HG03135 (cell line): ENCODE measurements around the gene UBC.
"Not testable (repeated sequence)": the region's sequence is repeated elsewhere in the genome, so short reads cannot be mapped to it uniquely, and the experiment has no call there.

Experiments used
- ATAC-seq: cut with Tn5 transposase; IDR thresholded peaks from one replicate; pipeline ENCODE4 v1.9.1; 2021; ENCODE audit warnings: mild to moderate bottlenecking, moderate library complexity; ENCODE audit not compliant: unreplicated experiment

Gene UBC

DNA sequence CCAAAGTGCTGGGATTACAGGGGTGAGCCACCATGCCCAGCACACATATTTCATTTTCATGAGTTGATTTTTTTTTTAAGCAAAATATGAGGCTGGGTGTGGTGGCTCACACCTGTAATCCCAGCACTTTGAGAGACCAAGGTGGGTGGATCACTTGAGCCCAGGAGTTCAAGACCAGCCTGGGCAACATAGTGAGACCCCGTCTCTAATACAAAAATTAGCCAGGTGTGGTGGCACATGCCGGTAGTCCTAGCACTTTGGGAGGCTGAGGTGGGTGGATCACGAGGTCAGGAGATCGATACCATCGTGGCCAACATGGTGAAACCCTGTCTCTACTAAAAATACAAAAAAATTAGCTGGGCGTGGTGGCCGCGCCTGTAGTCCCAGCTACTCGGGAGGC is 17.1 kb upstream of the UBC start:
- ATAC-seq = not testable (repeated sequence)

DNA sequence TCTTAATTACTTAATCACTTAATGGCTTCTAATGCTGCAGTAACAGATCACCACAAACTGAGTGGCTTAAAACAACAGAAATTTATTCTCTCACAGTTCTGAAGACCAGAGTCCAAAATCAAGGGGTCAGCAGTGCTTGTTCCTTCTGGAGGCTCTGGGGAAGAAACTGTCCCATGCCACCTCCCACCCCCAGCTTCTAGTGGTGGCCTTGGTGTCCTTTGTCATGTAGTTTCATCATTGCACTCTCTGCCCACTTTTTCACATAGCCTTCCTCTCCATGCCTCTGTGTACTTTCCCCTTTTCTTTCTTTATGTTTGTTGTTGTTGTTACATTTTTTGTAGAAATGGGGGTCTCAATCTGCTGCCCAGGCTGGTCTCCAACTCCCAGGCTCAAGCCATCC is 16.1 kb upstream of the UBC start:
- ATAC-seq = no peak

DNA sequence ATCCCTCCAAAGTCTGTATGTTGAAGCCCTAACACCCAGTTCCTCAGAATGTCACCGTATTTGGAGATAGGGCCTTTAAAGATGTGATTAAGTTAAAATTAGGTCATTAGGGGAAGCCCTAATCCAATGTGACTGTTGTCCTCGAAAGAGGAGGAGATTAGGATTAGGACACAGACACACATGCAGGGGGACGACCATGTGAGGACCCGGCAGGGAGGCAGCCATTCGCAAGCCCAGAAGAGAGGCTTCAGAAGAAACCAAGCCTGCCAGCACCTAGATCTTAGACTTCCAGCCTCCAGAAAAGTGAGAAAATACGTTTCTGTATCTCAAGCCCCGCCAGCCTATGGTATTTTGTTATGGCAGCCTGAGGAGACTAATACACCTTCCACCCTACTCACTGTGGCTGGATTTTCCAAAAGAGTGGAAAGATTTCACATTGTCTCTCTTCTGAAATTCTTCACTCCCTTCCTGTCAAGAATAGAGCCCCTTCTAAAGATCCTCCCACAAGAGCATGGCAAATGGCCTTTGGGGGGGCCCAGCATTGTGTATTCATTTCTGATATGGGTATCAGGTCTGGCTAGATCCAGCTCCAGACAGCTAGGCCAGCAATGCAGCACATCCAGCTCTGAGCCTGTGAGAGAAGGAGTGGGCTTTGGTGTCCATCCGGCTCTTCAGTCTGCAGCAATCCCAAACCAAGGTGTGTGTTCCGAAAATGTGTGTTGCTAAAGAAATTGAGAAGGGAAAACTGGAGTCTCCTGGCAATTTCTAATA is 15.4 kb upstream of the UBC start:
- ATAC-seq = no peak

DNA sequence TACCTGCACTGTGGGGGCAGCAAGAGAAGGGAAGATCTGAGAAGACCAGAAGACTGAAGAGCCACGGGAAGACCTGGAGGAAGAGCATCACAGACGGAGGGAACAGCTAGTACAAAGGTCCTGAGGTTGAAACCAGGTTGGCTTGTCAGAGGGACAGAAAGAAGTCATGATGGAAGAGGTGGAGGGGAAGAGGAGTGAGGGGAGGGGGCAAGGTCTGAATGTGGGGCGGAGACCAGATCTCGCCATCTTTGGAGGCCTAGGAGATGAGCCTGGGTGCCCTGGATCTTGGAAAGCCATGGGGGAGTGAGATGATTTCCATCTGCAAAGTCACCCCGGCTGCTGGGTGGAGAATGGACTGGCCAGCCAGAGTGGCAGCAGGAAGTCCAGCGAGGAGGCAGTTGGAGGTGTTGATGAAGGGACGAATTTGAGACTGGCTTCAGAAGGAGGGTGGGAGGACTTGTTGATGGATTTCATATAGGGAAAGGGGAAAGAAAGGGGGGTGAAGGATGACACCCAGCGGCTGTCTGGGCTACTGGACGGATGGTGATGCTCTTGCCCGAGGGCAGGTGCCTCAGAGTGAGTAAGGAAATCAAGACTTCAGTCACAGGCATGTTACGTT is 14.6 kb upstream of the UBC start:
- ATAC-seq = no peak

DNA sequence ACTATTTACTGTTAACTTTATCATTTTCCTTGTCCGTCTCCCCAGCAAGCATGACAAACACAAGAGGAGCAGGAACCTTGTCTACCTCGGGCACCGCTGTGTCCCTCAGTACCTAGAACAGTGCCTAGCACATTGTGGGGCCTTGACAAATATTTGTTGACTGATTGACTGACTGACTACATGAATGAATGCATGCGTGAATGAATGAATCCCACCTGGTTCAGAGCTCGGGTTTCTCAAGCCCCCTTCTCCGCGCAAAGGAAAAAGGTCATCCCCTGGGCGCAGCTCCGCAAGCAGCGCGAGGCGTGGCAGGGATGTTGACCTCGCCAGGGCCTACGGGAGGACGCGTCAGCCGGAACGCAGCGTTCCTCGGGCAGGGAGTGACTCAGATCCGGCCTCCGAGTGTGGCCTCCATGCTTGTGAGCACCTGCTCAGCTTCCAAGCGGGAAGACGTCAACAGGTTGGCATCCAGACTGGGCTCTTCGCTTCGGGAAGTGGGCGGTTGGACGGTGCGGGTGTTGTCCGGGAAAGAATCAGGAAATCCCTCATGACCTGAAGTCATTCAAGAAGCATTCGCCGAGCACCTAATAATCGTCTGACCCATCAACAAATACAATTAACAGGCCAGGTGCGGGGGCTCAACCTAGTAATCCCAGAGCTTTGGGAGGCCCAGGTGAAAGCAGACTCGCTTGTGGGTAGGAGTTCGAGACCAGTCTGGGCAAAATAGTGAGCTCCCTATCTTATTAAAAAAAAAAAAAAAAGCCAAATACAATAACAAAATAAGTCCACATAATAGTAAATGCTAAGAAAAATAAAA is 13.9 kb upstream of the UBC start:
- ATAC-seq = peak; percentile 33

DNA sequence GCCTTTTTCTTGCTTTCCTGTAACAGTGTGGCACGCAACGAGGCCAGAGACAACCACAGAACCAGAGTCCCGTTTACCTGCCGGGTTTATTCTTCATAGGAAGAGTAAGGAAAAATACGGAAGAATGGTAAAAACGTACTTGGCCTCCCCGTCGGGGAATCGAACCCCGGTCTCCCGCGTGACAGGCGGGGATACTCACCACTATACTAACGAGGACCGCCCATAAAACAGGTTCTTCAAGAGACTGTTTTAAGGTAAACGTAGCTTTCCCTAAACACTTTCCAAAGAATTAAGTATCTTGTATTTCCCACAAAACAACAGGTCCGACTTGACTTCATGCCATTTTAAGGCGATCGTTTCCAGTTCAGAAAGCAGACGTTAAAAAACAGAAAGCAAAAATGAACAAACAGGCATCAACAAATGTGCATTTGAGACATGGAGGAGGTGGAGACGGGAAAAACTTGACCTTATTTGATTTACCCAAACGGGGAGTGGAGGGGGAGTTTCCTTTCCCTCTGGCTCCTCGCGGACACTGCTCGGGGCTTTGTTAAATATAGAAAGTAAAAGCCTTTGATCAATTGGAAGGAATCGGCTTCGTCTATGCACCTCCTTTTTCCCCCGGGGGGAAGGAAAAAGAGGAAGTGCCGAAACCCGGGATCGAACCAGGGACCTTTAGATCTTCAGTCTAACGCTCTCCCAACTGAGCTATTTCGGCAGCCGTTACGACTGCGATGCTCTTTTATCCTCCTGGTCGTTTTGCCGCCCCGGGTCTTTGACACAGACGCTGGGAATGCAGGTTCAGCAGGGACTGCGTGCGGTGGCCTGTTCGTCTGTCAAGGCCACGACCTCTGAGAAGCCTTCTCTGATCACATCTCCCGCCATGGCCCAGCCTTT is 13.0 kb upstream of the UBC start:
- peak; percentile 72 for ATAC-seq

DNA sequence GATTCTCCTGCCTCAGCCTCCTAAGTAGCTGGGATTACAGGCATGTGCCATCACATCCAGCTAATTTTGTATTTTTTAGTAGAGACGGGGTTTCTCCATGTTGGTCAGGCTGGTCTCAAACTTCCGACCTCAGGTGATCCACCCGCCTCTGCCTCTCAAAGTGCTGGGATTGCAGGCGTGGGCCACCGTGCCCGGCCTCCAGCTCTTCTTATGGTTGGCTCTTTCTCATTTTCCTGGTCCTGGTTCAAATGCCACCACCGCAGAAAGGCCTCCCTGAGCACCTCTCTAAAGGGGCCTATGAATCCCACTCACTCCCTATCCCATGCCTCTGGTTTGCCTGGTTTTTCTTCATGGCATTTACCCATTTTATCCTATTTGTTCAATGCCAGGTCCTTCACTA is 11.3 kb upstream of the UBC start:
- ATAC-seq = not testable (repeated sequence)

DNA sequence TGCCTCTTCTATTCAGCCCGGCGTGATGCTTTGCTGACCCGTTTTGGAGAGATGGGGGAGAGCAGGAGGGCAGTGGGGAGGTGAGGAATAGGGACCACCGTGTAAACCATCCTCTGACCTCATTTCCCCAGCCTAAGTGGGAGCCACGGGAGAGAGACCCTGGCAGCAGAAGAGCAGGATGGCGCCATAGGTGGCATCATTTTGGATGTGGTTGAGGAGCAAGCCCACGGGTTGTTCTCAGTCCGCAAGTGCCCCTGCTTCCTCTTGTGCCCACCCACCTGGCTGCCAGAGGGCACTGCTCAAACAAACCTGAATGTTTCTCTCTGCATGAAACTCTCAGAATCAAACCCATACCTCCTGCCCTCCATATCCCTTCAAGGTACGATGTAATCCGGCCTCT is 10.7 kb upstream of the UBC start:
- ATAC-seq = no peak

DNA sequence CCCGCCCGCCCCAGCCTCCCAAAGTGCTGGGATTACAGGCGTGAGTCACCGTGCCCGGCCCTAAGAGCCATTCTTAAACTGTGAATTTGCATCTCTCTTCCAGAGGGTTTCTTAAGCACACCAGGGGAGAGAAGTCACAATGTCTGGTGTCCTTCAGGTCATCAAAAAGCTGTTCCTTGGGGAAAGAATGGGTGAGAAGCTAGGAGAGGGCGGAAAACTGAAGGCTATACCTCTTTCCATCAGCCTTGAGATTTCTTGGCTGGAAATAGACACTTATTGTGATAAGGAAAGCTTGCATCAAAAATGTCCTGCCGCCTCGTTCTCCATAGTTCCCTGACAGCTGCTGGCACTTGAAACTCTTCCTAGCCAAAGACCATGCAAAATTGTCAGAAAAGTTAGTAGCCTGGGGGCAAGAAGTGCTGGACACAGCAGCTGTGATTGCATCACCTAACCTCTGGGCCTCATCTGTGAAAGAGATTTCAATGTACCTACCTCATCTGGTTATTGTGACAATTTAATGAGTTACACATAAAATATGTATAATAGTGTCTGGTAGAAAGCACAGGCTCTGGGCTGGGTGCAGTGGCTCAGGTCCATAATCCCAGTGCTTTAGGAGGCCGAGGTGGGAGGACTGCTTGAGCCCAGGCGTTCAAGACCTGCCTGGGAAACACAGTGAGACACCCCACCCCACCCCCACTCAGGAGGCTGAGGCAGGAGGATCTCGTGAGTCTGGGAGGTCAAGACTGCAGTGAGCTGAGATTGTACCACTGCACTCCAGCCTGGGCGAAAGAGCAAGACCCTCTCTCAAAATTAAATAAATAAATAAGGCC is 9.7 kb upstream of the UBC start:
- ATAC-seq = no peak

DNA sequence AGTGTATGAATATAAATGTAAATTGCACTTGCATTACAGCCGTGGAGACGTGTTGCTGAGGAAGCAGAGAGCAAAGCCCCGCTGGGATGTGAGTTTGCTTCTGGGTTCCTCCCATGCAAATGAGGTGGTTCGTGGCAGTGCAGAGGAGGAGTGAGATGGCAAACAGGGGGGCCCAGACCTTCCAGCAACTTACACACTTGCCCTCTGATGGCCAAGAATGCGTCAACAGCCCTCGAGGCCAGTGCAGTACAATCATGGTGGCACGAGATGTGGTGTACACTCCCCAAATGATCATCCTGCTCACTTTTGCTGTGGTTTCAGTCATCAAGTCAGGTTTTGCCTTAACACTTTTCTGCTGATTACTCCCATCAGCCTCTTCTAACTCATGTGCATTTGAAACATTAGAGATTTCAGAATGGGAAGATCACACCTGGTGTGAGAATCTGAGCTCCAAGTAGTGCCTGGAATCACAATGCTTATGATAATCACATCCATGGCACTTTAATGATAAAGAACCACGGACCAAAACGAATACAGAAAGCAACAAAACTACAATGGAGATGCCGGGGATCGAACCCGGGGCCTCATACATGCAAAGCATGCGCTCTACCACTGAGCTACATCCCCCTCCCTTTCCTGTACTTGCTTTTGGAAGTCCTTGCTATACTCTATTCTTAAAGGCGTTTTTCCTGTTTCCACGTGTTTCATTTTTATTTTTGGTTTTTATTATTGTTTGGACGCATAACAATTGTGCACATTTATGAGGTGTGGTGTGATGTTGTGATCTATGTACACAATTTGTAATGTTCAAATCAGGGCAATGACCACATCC is 7.0 kb upstream of the UBC start:
- ATAC-seq = peak; percentile 35

DNA sequence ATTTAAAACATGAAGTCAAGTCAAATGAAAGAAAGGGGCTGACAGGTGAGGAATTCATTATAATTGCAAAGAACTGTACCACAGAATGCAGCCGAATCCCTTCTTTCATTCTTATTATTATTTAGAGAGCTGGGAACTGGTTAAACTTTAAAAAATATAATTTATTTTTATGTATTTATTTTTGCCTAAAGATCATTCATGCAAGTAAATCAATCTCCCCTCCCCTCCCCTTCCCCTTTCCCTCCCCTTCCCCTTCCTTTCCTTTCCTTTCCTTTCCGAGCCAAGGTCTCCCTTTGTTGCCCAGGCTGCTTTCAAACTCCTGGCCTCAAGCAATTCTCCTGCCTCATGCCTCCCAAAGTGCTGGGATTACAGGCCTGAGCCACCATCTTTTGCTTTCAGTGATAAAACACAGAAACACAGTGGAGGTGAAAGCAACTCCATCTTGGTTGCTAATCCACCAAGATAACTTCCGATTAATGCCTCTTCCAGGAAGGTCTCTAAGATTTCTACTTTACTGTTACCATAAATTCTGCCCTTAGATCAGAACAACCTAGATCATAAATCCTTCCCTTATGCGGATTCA is 6.0 kb upstream of the UBC start:
- ATAC-seq = no peak

DNA sequence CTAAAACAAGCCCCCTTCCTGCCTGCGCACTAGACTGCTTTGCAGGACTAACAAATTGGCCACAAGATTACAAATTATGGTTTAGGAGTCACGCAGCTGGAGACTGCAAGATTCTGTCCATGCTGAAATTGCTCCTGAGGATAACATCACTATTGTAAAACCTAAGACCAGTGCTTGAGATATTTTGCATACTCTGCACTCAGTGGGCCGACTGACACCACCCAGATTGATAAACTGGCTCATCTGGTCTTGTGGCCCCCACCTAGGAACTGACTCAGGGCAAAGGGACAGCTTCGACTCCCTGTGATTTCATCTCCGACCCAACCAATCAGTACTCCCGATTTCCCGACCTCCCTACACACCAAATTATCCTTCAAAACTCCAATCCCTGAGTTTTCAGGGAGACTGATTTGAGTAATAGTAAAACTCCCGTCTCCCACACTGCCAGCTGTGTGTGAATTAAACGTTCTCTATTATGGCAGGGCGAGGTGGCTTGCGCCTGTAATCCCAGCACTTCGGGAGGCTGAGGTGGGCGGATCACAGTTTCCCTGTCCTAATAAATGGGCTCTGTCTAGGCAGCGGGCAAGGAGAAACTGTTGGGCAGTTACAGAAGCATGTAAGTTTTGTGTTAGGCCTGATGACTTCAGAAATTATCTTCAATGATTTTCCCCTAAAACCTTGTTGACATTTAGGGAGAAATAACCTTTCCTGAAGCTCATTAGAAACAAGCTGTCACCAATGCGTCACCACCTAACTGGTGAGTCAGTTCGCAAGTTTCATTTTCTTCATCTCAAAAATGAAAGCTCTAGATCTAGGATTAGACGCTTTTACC is 5.3 kb upstream of the UBC start:
- no peak for ATAC-seq

DNA sequence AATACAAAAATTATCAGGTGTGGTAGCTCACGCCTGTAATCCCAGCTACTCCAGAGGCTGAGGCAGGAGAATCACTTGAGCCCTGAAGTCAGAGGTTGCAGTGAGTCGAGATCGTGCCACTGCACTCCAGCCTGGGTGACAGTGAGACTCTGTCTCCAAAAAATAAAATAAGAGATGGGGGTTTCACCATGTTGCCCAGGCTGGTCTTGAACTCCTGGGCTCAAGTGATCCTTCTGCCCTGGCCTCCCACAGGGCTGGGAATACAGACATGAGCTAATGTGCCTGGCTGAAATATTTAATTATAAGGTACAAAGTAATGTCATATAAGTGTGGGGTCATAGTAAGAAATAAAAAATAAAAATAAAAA is 4.2 kb upstream of the UBC start:
- ATAC-seq = not testable (repeated sequence)

DNA sequence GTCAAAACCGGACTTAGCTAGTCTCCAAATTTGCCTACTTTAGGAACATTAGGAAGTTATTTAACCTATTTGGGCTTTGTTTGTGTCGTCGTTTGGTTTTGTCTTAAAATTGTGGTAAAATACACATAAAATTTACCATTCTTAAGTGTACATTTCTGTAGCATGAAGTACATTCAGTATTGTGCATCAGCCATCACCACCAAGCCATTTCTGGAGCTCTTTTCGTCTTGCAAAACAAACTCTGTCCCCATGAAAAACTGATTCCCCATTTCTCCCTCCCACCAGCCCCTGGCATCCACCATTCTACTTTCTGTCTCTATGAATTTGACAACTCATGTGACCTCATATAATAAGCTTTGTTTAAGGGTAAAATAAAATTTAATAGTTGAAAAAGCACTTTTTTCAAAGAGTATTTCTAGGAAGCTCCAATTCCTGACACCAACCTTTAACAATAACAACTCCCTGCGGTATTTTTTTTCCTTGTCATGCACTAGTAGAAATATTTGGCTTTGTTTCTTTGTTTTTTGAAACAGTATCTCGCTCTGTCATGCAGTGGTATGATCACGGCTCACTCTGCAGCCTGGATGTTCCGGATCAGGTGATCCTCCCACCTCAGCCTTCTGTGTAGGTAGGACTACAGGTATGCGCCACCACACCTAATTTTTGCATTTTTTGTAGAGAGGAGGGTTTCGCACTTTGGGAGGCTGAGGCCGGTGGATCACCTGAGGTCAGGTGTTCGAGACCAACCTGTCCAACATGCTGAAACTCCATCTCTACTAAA is 3.6 kb upstream of the UBC start:
- ATAC-seq = no peak

DNA sequence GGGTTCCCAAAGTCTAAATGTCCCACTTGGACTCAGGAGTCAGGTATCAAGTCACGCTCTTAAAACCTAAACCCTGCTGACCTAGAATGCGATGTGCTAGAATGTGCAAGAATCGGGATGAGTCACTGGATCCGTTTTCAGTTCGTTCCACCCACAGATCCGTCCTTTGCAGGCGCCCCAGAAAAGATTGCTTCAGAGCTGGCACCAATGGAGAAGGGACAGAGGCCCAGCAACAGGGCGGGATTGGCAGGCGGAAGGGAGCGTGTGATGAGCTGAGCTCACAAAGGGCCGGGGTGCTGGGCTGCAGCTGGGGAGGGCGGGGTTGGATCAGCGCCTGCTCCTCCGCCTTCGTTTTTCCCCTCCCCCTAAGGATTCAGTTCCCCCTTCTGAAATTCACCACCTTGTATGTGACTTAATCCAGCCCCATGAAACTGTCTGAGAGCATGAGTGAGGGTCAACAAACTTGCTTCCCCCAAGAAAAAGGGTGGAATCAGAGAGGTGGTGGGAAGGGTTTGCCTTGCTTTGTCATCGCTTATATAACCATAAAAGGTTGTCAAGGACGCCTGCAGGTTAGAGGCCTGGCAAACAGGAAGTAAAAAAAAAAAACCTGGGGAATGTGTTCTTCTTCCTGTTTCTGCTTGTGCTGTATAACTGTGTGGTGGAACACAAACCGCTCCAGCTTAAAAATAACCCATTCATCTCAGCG is 2.8 kb upstream of the UBC start:
- ATAC-seq = peak; percentile 48

DNA sequence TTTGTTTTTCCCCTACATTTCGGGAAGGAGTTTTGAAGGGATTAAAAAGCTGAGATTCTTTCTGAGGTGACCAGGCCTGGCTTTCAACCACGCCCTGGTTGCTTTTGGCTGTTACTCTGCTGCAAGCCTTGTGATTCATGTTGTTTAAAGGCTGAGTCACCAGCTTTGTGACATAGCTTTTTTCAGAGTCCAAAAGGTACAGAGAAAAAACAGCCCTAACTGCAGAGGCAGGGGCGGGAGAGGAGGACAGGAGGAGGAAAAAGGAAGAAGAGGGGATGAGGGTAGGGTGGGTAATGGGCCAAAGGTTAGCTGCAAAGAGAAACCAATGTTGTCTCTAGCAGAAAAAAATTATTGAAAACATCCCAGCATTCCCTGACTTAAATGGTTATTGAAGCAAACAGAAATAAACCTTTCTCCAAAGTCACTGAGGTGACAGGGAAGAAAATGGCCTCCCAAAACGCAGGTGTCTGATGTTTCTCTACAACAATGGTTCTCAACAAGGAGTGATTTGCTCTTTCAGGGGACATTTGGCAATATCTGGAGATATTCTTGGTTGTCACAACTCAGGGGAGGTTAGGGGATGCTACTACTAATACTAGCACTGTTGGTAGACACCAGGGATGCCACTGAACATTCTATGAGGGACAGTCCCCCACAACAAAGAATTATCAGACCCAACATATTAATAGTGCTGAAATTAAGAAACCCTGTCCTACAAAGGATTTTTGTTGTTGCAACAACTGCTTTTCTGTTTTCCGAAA is 2.1 kb upstream of the UBC start:
- no peak for ATAC-seq
